ENCODE results near the gene SLAMF6. TPM values are rescaled to one million over a fixed set of nuclear protein-coding genes. Genes with fewer than 3 reads are reported as not detected.
"Not testable (repeated sequence)": the region's sequence is repeated elsewhere in the genome, so short reads cannot be mapped to it uniquely, and the experiment has no call there.

SLAMF6 gene
- total RNA-seq, 3 donors from 2014 or later (not counting 1 experiment from before 2014, with no cell fraction given): 66.7 to 88.2 (median 68.1) TPM

- H3K4me3 ChIP-seq (ENCODE audit: low read length): no peak overlapping the region
- intact Hi-C loops (cut with micrococcal nuclease): loop anchor here (10.0 kb wide), 1 partner anchor 53 kb away; no protein-coding TSS in a partner anchor
- no peaks in the 10 kb centered on the region for H3K36me3 ChIP-seq (ENCODE audit: control insufficient read depth, insufficient read depth, low read length)
- no peak for TF ChIP-seq CTCF (IDR thresholded peaks at IDR 0.05)
- Mint-ChIP-seq H3K27ac (peak overlapping the region; percentile 89 to 94), H3K4me3 (peak overlapping the region; percentile 66), H3K4me1 (peaks cover 35 to 46% of the 10 kb centered on the region in 2 donors), H3K36me3 (no peaks in the 10 kb centered on the region), H3K9me3 (peaks cover 0 to 2% of the 10 kb centered on the region in 2 donors), H3K27me3 (ENCODE audit: low read depth in 2 of 2) (no peaks in the 10 kb centered on the region)
- no peaks in the 10 kb centered on the region for H3K27me3 ChIP-seq (ENCODE audit: control insufficient read depth, insufficient read depth, low read length)
- 9% methylated on average over 8 of the region's 8 CpGs for WGBS (ENCODE audit: insufficient coverage)
- H3K27ac ChIP-seq (ENCODE audit: low read length): peak overlapping the region; percentile 85
- no peaks in the 10 kb centered on the region for H3K9me3 ChIP-seq (ENCODE audit: control insufficient read depth, insufficient read depth, low read length)
- peaks cover 23% of the 10 kb centered on the region for H3K4me1 ChIP-seq (ENCODE audit: control insufficient read depth, insufficient read depth, low read length)
- DNase-seq (peak; percentile 26 to 78), ATAC-seq (peak; percentile 85 to 90 (median 85))
Measured at GRCh38 chr1:160567858-160568682, 45.0 kb upstream of the SLAMF6 start.

- H3K27me3 ChIP-seq (ENCODE audit: control insufficient read depth, insufficient read depth, low read length): no peaks in the 10 kb centered on the region
- H3K27ac Mint-ChIP-seq: peak overlapping the region; percentile 89 to 94
- no peak overlapping the region for H3K4me3 ChIP-seq (ENCODE audit: low read length)
- ATAC-seq (peak in 1 of 3 donors; percentile 21), DNase-seq (peak in 1 of 2 donors; percentile 35)
- H3K36me3 ChIP-seq (ENCODE audit: control insufficient read depth, insufficient read depth, low read length): no peaks in the 10 kb centered on the region
- no peaks in the 10 kb centered on the region for H3K27me3 Mint-ChIP-seq (ENCODE audit: low read depth in 2 of 2)
- no peak for TF ChIP-seq CTCF (IDR thresholded peaks at IDR 0.05)
- peaks cover 0 to 2% of the 10 kb centered on the region in 2 donors for H3K9me3 Mint-ChIP-seq
- whole genome bisulfite sequencing (ENCODE audit: insufficient coverage): 73% methylated on average over 5 of the region's 5 CpGs
- peaks cover 35 to 46% of the 10 kb centered on the region in 2 donors for H3K4me1 Mint-ChIP-seq
- peaks cover 6% of the 10 kb centered on the region for H3K36me3 Mint-ChIP-seq
- H3K27ac ChIP-seq (ENCODE audit: low read length): peak overlapping the region; percentile 85
- H3K4me1 ChIP-seq (ENCODE audit: control insufficient read depth, insufficient read depth, low read length): peaks cover 23% of the 10 kb centered on the region
- H3K9me3 ChIP-seq (ENCODE audit: control insufficient read depth, insufficient read depth, low read length): no peaks in the 10 kb centered on the region
- intact Hi-C loops (cut with micrococcal nuclease): loop anchor here (10.0 kb wide), 1 partner anchor 53 kb away; no protein-coding TSS in a partner anchor
- H3K4me3 Mint-ChIP-seq: no peak overlapping the region
Measured at GRCh38 chr1:160567341-160567740, 44.3 kb upstream of the SLAMF6 start.

- peak overlapping the region; percentile 17 for H3K4me3 Mint-ChIP-seq
- no peak for ATAC-seq
- H3K36me3 Mint-ChIP-seq: peaks cover 14% of the 10 kb centered on the region
Measured at GRCh38 chr1:160565564-160565963, 42.5 kb upstream of the SLAMF6 start.

GRCh38 chr1:160563230-160563629, 40.2 kb upstream of the SLAMF6 start:
- not testable (repeated sequence) for H3K4me3 ChIP-seq (ENCODE audit: low read length); H3K27me3 Mint-ChIP-seq (ENCODE audit: low read depth in 2 of 2); H3K4me3 Mint-ChIP-seq; H3K27ac ChIP-seq (ENCODE audit: low read length); H3K9me3 ChIP-seq (ENCODE audit: control insufficient read depth, insufficient read depth, low read length); H3K27me3 ChIP-seq (ENCODE audit: control insufficient read depth, insufficient read depth, low read length); H3K9me3 Mint-ChIP-seq; DNase-seq; ATAC-seq; H3K36me3 ChIP-seq (ENCODE audit: control insufficient read depth, insufficient read depth, low read length)
- Mint-ChIP-seq H3K36me3 (peaks cover 25% of the 10 kb centered on the region), H3K27ac (peak overlapping the region in 1 of 2 donors; percentile 53), H3K4me1 (peaks cover 64 to 69% of the 10 kb centered on the region in 2 donors)
- intact Hi-C loops (cut with micrococcal nuclease): loop anchor here (10.0 kb wide), 1 partner anchor 48 kb away; no protein-coding TSS in a partner anchor
- peaks cover 20% of the 10 kb centered on the region for H3K4me1 ChIP-seq (ENCODE audit: control insufficient read depth, insufficient read depth, low read length)
- WGBS (ENCODE audit: insufficient coverage): 100% methylated on average over 1 of the region's 1 CpG

More at GRCh38 chr1:160565564-160565963, 42.5 kb upstream of the SLAMF6 start:
- Histone ChIP-seq H3K36me3 (ENCODE audit: control insufficient read depth, insufficient read depth, low read length) (no peaks in the 10 kb centered on the region), H3K4me3 (ENCODE audit: low read length) (no peak overlapping the region), H3K27me3 (ENCODE audit: control insufficient read depth, insufficient read depth, low read length) (no peaks in the 10 kb centered on the region), H3K9me3 (ENCODE audit: control insufficient read depth, insufficient read depth, low read length) (no peaks in the 10 kb centered on the region), H3K27ac (ENCODE audit: low read length) (no peak overlapping the region), H3K4me1 (ENCODE audit: control insufficient read depth, insufficient read depth, low read length) (peaks cover 23% of the 10 kb centered on the region)
- TF ChIP-seq CTCF (IDR thresholded peaks at IDR 0.05): no peak
- Mint-ChIP-seq H3K9me3 (peaks cover 0 to 4% of the 10 kb centered on the region in 2 donors), H3K27me3 (ENCODE audit: low read depth in 2 of 2) (no peaks in the 10 kb centered on the region), H3K27ac (peak overlapping the region; percentile 89 to 94), H3K4me1 (peaks cover 47 to 54% of the 10 kb centered on the region in 2 donors)
- intact Hi-C loops (cut with micrococcal nuclease): loop anchor here (10.0 kb wide), 1 partner anchor 51 kb away; no protein-coding TSS in a partner anchor
- 92% methylated on average over 3 of the region's 4 CpGs for WGBS (ENCODE audit: insufficient coverage)
- no peak for DNase-seq

GRCh38 chr1:160562745-160563144, 39.7 kb upstream of the SLAMF6 start:
- H3K4me3 Mint-ChIP-seq; DNase-seq; H3K27me3 ChIP-seq (ENCODE audit: control insufficient read depth, insufficient read depth, low read length); ATAC-seq; H3K9me3 Mint-ChIP-seq; H3K9me3 ChIP-seq (ENCODE audit: control insufficient read depth, insufficient read depth, low read length); H3K27ac ChIP-seq (ENCODE audit: low read length); H3K36me3 ChIP-seq (ENCODE audit: control insufficient read depth, insufficient read depth, low read length); H3K27ac Mint-ChIP-seq; H3K27me3 Mint-ChIP-seq (ENCODE audit: low read depth in 2 of 2); H3K4me3 ChIP-seq (ENCODE audit: low read length): not testable (repeated sequence)
- Mint-ChIP-seq H3K36me3 (peaks cover 25% of the 10 kb centered on the region), H3K4me1 (peaks cover 64 to 67% of the 10 kb centered on the region in 2 donors)
- WGBS (ENCODE audit: insufficient coverage): 93% methylated on average over 2 of the region's 2 CpGs
- H3K4me1 ChIP-seq (ENCODE audit: control insufficient read depth, insufficient read depth, low read length): peaks cover 20% of the 10 kb centered on the region
- intact Hi-C loops (cut with micrococcal nuclease): loop anchor here (10.0 kb wide), 1 partner anchor 48 kb away; no protein-coding TSS in a partner anchor

Measured in natural killer cell (primary cell).